Loucy (cell line): ENCODE measurements around the gene NKAPL.

Source experiments
- CTCF ChIP-seq: fragments of 200-600 bp; sonication (generic); conservative IDR thresholded peaks from 2 replicates; pipeline ENCODE4 v1.5.1; 2014; ENCODE audit warnings: mild to moderate bottlenecking, antibody characterized with exemption, low read length
- EZH2phosphoT487 ChIP-seq: fragments of 200-600 bp; IDR thresholded peaks from 2 replicates; pipeline ENCODE4 v1.6.1; 2018; ENCODE audit warnings: antibody characterized with exemption, mild to moderate bottlenecking, moderate library complexity, borderline replicate concordance

GRCh38 chr6:28267695-28268059, 8.6 kb downstream of the NKAPL start:
- no peak for TF ChIP-seq CTCF
- TF ChIP-seq EZH2phosphoT487 = no peak
